ENCODE measurements around the gene SPPL2C.
"Not testable (repeated sequence)": the region's sequence is repeated elsewhere in the genome, so short reads cannot be mapped to it uniquely, and the experiment has no call there.

Gene SPPL2C

GRCh38 chr17:45850468-45850867, 5.8 kb downstream of the SPPL2C start:
- DNase-seq: no peak

GRCh38 chr17:45851022-45851421, 6.3 kb downstream of the SPPL2C start:
- DNase-seq: no peak

GRCh38 chr17:45851464-45851863, 6.8 kb downstream of the SPPL2C start:
- no peak for DNase-seq

GRCh38 chr17:45851873-45852272, 7.2 kb downstream of the SPPL2C start:
- DNase-seq: no peak

DNA sequence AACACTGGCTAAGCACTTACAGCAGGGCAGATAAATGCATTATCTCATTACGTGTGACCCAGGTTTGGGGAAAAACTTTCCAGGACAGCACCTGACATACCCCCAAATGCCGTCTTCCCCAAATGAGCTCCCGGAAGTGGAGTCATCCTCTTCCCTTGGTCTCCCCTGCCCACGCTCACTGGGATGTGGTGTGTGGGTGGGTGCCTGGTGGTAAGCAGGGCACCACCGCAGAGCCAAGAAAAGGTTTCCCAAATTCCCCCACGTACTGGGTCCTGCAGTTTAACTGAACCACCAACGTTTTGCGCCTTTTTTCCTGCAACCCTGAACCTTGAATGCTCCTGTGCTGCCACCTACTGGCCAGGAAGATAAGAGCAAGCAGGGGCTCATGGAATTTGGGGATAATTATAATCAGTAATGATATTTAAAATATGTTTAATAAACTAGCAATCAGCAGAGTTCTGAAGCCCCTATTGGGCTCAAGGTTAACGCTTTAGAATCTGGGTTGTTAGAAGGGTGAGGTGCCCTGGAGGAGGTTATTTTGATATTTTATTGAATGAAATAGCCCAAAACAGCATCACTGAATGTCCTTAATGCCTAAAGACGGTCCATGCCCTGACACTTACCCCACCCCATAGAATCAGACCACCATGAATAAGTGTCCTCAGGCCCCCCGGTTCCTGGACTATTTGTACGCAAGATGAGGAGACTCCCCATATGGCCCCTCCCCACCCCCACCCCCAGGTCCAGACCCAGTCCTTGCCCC, 8.0 kb downstream of the SPPL2C start:
- DNase-seq: peak; percentile 0

DNA sequence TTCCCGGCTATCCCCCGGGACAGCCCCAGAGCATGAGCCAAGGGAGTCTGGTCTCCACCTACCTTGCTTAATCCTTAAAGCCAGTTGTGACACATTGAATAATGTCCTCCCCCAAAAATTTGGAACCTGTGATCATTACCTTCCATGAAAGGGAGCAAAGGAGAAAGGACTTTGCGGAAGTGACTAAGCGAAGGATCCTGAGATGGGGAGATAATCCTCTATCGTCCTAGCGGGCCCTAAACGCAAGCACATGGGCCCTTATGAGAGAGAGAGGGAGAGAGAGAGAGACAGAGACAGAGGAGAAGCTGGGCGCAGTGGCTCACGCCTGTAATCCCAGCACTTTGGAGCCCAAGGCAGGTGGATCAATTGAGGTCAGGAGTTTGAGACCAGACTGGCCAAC, 9.5 kb downstream of the SPPL2C start:
- DNase-seq: no peak

GRCh38 chr17:45855691-45856336, 11.1 kb downstream of the SPPL2C start:
- no peak for DNase-seq

DNA sequence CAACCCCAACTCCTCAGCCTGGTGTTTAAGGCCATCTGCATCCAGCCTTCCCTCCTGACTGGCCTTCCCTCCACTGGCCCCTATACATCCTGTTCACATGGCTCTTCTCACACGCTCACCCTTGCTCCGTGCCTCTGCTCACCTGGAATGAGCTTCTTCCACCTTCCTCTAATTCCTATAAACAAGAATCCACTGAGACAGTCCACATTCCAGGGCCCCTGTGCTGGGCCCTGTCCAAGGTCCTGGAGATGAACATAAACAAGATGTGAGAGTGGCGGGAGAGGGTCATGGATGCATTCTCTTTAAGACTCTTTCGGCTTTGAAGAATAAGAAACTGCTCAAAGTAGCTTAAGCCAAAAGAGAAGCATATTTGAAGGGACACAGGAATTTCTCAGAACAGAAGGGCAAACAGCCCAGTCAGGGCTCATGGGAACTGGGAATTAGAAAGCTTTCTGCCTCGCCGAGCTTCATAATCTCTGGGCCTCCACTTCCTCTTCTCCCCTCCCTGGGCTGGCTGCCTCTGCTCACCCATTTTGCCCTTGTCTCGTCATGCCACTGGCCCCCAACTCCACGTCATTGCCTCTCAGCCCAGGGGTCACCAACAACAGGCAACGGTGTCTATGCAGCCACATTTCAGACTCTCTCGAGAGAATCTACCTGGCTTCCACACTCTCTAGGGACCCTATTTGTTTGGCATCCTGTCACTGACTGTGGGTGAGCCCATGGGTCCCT, 13.5 kb downstream of the SPPL2C start:
- DNase-seq: no peak

- DNase-seq: no peak
Measured at GRCh38 chr17:45861165-45861564, 16.5 kb downstream of the SPPL2C start.

DNA sequence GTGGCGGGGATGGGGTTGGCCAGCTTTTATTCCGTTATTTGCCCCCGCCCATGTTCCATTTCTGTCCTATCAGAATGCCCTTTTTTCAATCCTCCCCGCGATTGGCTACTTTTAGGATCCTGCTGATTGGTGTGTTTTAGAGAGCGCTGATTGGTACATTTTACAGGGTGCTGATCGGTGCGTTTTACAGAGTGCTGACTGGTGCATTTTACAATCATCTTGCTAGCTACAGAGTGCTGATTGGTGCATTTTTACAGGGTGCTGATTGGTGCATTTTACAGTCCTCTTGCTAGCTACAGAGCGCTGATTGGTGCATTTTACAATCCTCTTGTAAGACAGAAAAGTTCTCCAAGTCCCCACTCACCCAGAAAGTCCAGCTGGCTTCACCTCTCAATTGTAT, 17.4 kb downstream of the SPPL2C start:
- DNase-seq: not testable (repeated sequence)

GRCh38 chr17:45863857-45864654, 19.4 kb downstream of the SPPL2C start:
- no peak for DNase-seq

- DNase-seq: no peak
Measured at GRCh38 chr17:45867171-45867570, 22.5 kb downstream of the SPPL2C start.

DNA sequence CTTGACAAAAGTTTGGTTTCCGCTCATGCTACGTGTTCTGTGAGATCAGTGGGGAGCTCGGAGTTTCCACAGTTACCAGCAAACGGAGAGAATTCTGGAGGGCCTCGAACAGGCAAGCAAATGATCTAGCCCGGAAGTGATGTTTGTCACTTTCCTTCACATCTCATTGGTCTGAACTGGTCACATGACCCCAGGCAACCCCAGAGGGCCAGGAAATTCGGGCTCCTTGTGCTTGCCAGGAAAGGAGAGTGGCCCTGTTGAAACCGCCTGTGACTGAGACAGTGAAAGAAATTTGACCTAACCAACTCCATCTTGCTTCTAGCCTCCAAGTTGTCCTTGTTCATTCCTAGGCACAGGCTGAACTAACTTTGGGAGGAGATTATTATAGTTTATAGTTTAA, 23.0 kb downstream of the SPPL2C start:
- DNase-seq: no peak

GRCh38 chr17:45868276-45868675, 23.6 kb downstream of the SPPL2C start:
- DNase-seq: no peak

GRCh38 chr17:45869676-45870341, 25.1 kb downstream of the SPPL2C start:
- DNase-seq: no peak

DNA sequence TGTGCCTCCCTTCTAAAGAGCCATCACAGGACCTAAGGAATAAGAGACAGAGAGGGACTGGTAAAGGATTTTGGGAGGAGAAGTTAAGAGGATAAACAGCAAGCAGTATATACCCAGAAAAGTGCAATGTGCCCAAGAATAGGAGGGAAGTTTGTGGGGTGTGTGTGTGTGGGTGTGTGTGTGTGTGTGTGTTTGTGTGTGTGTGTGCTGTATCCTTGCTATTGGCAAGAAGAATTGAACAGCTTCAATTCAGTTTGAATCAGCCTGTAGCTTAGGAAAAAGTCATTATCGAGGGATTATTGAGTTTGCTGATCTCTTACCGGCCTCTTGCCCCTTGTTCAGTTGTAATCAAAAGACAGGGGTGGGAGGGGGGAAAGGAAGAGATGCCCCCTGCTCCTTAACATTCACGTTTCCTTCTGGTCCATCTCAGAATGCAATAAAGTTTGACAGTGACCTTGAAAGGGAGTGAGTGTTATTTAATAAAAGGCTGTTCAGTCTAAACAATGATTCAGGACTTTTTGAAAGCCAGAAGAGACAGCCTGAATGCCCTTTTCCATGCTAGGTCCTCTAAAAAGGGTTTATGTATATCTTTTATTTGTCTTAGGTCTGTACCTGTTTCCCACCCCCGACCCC, 25.8 kb downstream of the SPPL2C start:
- DNase-seq: no peak

GRCh38 chr17:45871718-45872117, 27.0 kb downstream of the SPPL2C start:
- no peak for DNase-seq

DNA sequence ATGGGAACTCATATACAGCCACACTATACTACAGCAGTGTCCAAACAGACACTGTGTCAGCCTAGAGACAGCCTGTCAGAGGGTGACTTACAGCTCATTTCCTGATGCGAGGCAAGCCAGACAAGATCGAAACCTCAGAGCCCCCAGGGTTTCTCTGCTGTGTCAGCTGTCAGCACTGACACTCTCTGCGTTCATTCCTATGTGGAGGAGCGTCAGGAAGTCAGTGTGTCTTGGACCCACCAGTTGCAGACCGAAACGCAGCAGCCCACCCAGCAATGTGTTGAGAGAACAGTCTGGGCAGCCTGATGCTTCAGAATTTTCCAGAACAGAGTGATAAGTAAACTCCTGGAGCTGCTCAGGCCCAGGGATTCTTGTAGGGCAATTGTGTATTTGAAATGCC, 29.0 kb downstream of the SPPL2C start:
- DNase-seq: no peak

DNA sequence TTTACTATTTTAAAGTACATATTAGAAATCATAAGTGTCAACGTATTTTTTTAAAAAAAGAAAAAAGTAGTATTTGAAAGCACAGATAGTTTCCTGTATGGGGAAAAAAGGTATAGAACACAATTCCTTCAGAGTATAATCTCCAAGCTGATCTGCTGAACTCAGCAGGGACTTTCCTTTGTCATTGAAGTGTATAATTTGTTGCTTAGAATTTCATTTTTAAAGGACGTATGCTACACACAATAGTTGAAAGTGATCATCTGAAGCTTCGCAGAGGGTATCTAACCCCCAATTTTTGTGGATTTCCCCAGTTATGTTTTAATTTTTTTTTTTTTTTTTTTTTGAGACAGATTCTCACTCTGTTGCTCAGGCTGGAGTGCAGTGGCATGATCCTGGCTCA, 29.5 kb downstream of the SPPL2C start:
- no peak for DNase-seq

- DNase-seq: no peak
Measured at GRCh38 chr17:45876539-45876938, 31.9 kb downstream of the SPPL2C start.

DNA sequence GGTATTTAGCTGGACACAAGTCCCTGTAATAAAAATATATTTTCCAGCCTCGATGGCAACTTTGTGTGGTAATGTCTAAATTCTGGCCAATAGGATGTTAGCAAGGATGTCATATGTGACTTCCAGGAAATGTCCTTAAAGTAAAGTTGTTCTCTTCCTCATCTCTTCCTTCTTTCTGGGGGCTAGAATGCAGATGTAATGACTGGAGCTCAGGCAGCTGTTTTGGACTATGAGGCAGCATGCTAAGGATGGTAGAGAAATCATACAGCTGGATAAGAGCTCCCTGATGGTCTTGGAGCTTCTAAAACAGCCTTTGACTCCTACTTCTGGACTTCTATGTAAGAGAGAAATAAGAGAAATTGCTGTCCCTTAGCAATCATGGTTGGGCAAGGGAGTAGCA, 32.8 kb downstream of the SPPL2C start:
- no peak for DNase-seq

DNA sequence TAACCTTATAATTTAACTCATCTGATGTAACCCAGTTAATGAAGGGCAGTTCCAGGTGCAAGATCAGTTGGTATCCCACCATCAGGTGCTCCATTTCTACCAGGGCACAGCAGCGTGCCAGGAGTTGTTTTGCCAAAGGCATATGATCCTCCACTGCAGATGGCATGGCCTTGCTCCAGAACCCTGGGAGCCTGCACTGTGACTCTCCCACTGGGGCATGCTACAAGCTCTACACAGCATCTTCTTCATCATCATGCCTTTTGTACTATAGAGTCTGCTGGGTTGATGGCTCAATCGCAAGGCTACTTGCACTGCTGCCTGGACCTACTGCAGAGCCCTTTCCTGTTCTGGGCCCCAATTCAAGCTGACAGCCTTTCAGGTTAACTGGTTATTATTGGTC, 38.4 kb downstream of the SPPL2C start:
- no peak for DNase-seq

Data from NCI-H1417 treated with DMSO at 0.1 percent for 48 hours (cell line).